Trophoblast cell (in vitro differentiated cells and primary cell): ENCODE results near the gene CSMD2.

ENCODE experiments used
- DNase-seq, 2 donors: peaks; one replicate each; pipeline ENCODE4 v3.0.0-alpha.2; 2016
- H2AFZ ChIP-seq: 2 replicates; pipeline ENCODE4 v1.6.1; 2013; ENCODE audit warnings: low read length, moderate library complexity, mild to moderate bottlenecking; ENCODE audit not compliant: insufficient read depth, poor library complexity
- H2AK5ac ChIP-seq: 2 replicates; pipeline ENCODE4 v1.6.1; 2013; ENCODE audit warnings: mild to moderate bottlenecking, low read length
- H2BK120ac ChIP-seq: 2 replicates; pipeline ENCODE4 v1.6.1; 2013; ENCODE audit warnings: low read length, mild to moderate bottlenecking, moderate library complexity; ENCODE audit not compliant: insufficient read depth, poor library complexity
- H2BK12ac ChIP-seq: 2 replicates; pipeline ENCODE4 v1.6.1; 2013; ENCODE audit warnings: mild to moderate bottlenecking, low read length, moderate library complexity
- H2BK5ac ChIP-seq: 2 replicates; pipeline ENCODE4 v1.6.1; 2013; ENCODE audit warnings: low read length, low read depth, moderate library complexity, mild to moderate bottlenecking; ENCODE audit not compliant: poor library complexity
- H3K14ac ChIP-seq: 2 replicates; pipeline ENCODE4 v1.6.1; 2013; ENCODE audit warnings: mild to moderate bottlenecking, low read length
- H3K18ac ChIP-seq: 2 replicates; pipeline ENCODE4 v1.6.1; 2013; ENCODE audit warnings: mild to moderate bottlenecking, low read length
- H3K23ac ChIP-seq: 2 replicates; pipeline ENCODE4 v1.6.1; 2013; ENCODE audit warnings: low read length
- H3K27ac ChIP-seq: 2 replicates; pipeline ENCODE4 v1.5.1; 2013; ENCODE audit warnings: low read depth, mild to moderate bottlenecking, inconsistent platforms, low read length, moderate library complexity
- H3K27me3 ChIP-seq: 2 replicates; pipeline ENCODE4 v1.6.1; 2013; ENCODE audit warnings: inconsistent platforms, mild to moderate bottlenecking, low read length, moderate library complexity; ENCODE audit not compliant: insufficient read depth
- H3K36me3 ChIP-seq, 2 experiments: 1 replicate in 1 of 2; 2 replicates in 1 of 2; pipeline ENCODE4 v1.6.1; 2013; ENCODE audit warnings: low read length in 2 of 2, mild to moderate bottlenecking in 2 of 2, moderate library complexity in 1 of 2; ENCODE audit not compliant: insufficient read depth in 2 of 2, control insufficient read depth in 1 of 2
- H3K4ac ChIP-seq: 2 replicates; pipeline ENCODE4 v1.6.1; 2013; ENCODE audit warnings: low read depth, mild to moderate bottlenecking, low read length, moderate library complexity
- H3K4me1 ChIP-seq, 2 experiments: 1 replicate in 1 of 2; 2 replicates in 1 of 2; pipeline ENCODE4 v1.6.1; 2013; ENCODE audit warnings: low read length in 2 of 2, mild to moderate bottlenecking in 2 of 2, moderate library complexity in 1 of 2; ENCODE audit not compliant: insufficient read depth in 2 of 2, control insufficient read depth in 1 of 2
- H3K4me2 ChIP-seq: 2 replicates; pipeline ENCODE4 v1.6.1; 2013; ENCODE audit warnings: inconsistent platforms, mild to moderate bottlenecking, low read length, moderate library complexity
- H3K4me3 ChIP-seq: 2 replicates; pipeline ENCODE4 v1.5.1; 2013; ENCODE audit warnings: mild to moderate bottlenecking, low read depth, low read length, inconsistent platforms
- H3K79me1 ChIP-seq: one replicate; pipeline ENCODE4 v1.6.1; 2013; ENCODE audit warnings: low read length
- H3K79me2 ChIP-seq: 2 replicates; pipeline ENCODE4 v1.6.1; 2013; ENCODE audit warnings: low read length, mild to moderate bottlenecking; ENCODE audit not compliant: control insufficient read depth, insufficient read depth, poor library complexity
- H3K9ac ChIP-seq: 2 replicates; pipeline ENCODE4 v1.6.1; 2013; ENCODE audit warnings: mild to moderate bottlenecking, low read length
- H3K9me3 ChIP-seq: 2 replicates; pipeline ENCODE4 v1.6.1; 2013; ENCODE audit warnings: low read depth, mild to moderate bottlenecking, control low read depth, inconsistent platforms, low read length; ENCODE audit not compliant: insufficient read depth
- H4K12ac ChIP-seq: 2 replicates; pipeline ENCODE4 v1.6.1; 2013; ENCODE audit warnings: low read depth, mild to moderate bottlenecking, low read length, moderate library complexity
- H4K8ac ChIP-seq: 2 replicates; pipeline ENCODE4 v1.6.1; 2013; ENCODE audit warnings: low read depth, mild to moderate bottlenecking, low read length, moderate library complexity
- H4K91ac ChIP-seq: one replicate; pipeline ENCODE4 v1.6.1; 2013; ENCODE audit warnings: low read depth, mild to moderate bottlenecking, low read length, moderate library complexity
- whole genome bisulfite sequencing: extraction: QIAGEN DNeasy Blood & Tissue Kit; methylation state at CpG from one replicate; pipeline ENCODE4 v1.1.7; 2013; ENCODE audit warnings: missing lambda C conversion rate; ENCODE audit not compliant: insufficient read length, insufficient coverage; ENCODE audit errors: extremely low coverage; 5-methylcytosine and 5-hydroxymethylcytosine counted together

The CSMD2 gene

GRCh38 chr1:34108711-34109110, 56.3 kb downstream of the CSMD2 start:
- no peak overlapping the region for H3K23ac ChIP-seq
- H3K79me2 ChIP-seq = no peaks in the 10 kb centered on the region
- no peak overlapping the region for H2BK12ac ChIP-seq
- H3K36me3 ChIP-seq = no peaks in the 10 kb centered on the region
- no peak overlapping the region for H3K9ac ChIP-seq
- no peak overlapping the region for H3K18ac ChIP-seq
- H4K8ac ChIP-seq = no peak overlapping the region
- H3K9me3 ChIP-seq = no peaks in the 10 kb centered on the region
- no peaks in the 10 kb centered on the region for H3K27me3 ChIP-seq
- H2BK5ac ChIP-seq = no peak overlapping the region
- H3K4me3 ChIP-seq = no peak overlapping the region
- peaks cover 8% of the 10 kb centered on the region in 2 experiments for H3K4me1 ChIP-seq
- DNase-seq = no peak
- no peak overlapping the region for H3K27ac ChIP-seq
- no peak overlapping the region for H2AK5ac ChIP-seq
- no peak overlapping the region for H3K4ac ChIP-seq
- whole genome bisulfite sequencing = no CpG with 5 or more reads among the region's 3 CpGs
- H3K14ac ChIP-seq = no peak overlapping the region
- no peak overlapping the region for H2AFZ ChIP-seq
- no peak overlapping the region for H4K91ac ChIP-seq
- no peaks in the 10 kb centered on the region for H3K79me1 ChIP-seq
- H4K12ac ChIP-seq = no peak overlapping the region
- no peak overlapping the region for H2BK120ac ChIP-seq
- no peak overlapping the region for H3K4me2 ChIP-seq

GRCh38 chr1:34108269-34108668, 56.8 kb downstream of the CSMD2 start:
- Histone ChIP-seq H3K14ac (no peak overlapping the region), H3K27me3 (no peaks in the 10 kb centered on the region), H3K36me3 (no peaks in the 10 kb centered on the region), H3K27ac (no peak overlapping the region), H3K9me3 (no peaks in the 10 kb centered on the region), H4K12ac (no peak overlapping the region), H4K8ac (no peak overlapping the region), H3K79me2 (no peaks in the 10 kb centered on the region), H3K79me1 (no peaks in the 10 kb centered on the region), H3K4me2 (no peak overlapping the region), H2AK5ac (no peak overlapping the region), H3K4me3 (no peak overlapping the region), H3K4ac (no peak overlapping the region), H3K18ac (no peak overlapping the region), H3K9ac (no peak overlapping the region), H2AFZ (no peak overlapping the region), H2BK12ac (no peak overlapping the region), H3K4me1 (peaks cover 6% of the 10 kb centered on the region in 2 experiments), H4K91ac (no peak overlapping the region), H3K23ac (no peak overlapping the region), H2BK5ac (no peak overlapping the region), H2BK120ac (no peak overlapping the region)
- DNase-seq = no peak
- WGBS = no CpG with 5 or more reads among the region's 2 CpGs

GRCh38 chr1:34101151-34101550, 63.9 kb downstream of the CSMD2 start:
- no CpG with 5 or more reads among the region's 1 CpG for WGBS

GRCh38 chr1:34100332-34100731, 64.7 kb downstream of the CSMD2 start:
- Histone ChIP-seq H2BK12ac (no peak overlapping the region), H3K9ac (no peak overlapping the region), H3K36me3 (no peaks in the 10 kb centered on the region), H4K12ac (no peak overlapping the region), H3K14ac (no peak overlapping the region), H4K8ac (no peak overlapping the region), H3K79me1 (no peaks in the 10 kb centered on the region), H3K4me1 (no peaks in the 10 kb centered on the region), H3K4me3 (no peak overlapping the region), H4K91ac (no peak overlapping the region), H2AK5ac (no peak overlapping the region), H3K9me3 (no peaks in the 10 kb centered on the region), H2BK120ac (no peak overlapping the region), H3K4ac (no peak overlapping the region), H3K18ac (no peak overlapping the region), H3K23ac (no peak overlapping the region), H3K27me3 (no peaks in the 10 kb centered on the region), H2AFZ (no peak overlapping the region), H2BK5ac (no peak overlapping the region), H3K4me2 (no peak overlapping the region), H3K27ac (no peak overlapping the region), H3K79me2 (no peaks in the 10 kb centered on the region)
- no peak for DNase-seq
- WGBS = no CpG with 5 or more reads among the region's 5 CpGs

More at GRCh38 chr1:34101151-34101550, 63.9 kb downstream of the CSMD2 start:
- H3K14ac ChIP-seq = no peak overlapping the region
- no peak overlapping the region for H2BK120ac ChIP-seq
- H2AK5ac ChIP-seq = no peak overlapping the region
- H3K9ac ChIP-seq = no peak overlapping the region
- H3K4me2 ChIP-seq = no peak overlapping the region
- H3K9me3 ChIP-seq = no peaks in the 10 kb centered on the region
- H3K36me3 ChIP-seq = no peaks in the 10 kb centered on the region
- no peaks in the 10 kb centered on the region for H3K79me2 ChIP-seq
- no peak overlapping the region for H3K4me3 ChIP-seq
- H2AFZ ChIP-seq = no peak overlapping the region
- H3K27me3 ChIP-seq = no peaks in the 10 kb centered on the region
- peak; percentile 60 to 83 for DNase-seq
- no peaks in the 10 kb centered on the region for H3K79me1 ChIP-seq
- no peak overlapping the region for H3K27ac ChIP-seq
- H4K91ac ChIP-seq = no peak overlapping the region
- no peak overlapping the region for H3K18ac ChIP-seq
- no peak overlapping the region for H4K8ac ChIP-seq
- no peak overlapping the region for H3K23ac ChIP-seq
- H3K4me1 ChIP-seq = no peaks in the 10 kb centered on the region
- no peak overlapping the region for H4K12ac ChIP-seq
- H2BK5ac ChIP-seq = no peak overlapping the region
- H3K4ac ChIP-seq = no peak overlapping the region
- no peak overlapping the region for H2BK12ac ChIP-seq
